Renal pelvis (tissue), 12 donors: Measurements from ENCODE around the gene TMEM126B. TPM values are rescaled to one million over a fixed set of nuclear protein-coding genes. Genes with fewer than 3 reads are reported as not detected.
"Not testable (repeated sequence)": the region's sequence is repeated elsewhere in the genome, so short reads cannot be mapped to it uniquely, and the experiment has no call there.

Experiments
- DNase-seq: peaks from one replicate; pipeline ENCODE4 v3.0.0-alpha.2; 2013
- long read RNA-seq, 16 experiments: transcript quantifications; one replicate each; lab custom pipeline, GENCODE V29; 2026
- polyA plus RNA-seq, 3 donors: library from polyadenylated mRNA; unstranded; fragments of 120-200 nt; gene quantifications; one replicate each; pipeline ENCODE4 v1.2.1, GENCODE V29; 2013; ENCODE audit not compliant: insufficient read length in 3 of 3

The TMEM126B gene
- 10 to 100 TPM; 54.3 to 61.5 (median 57.3) TPM for polyA plus RNA-seq
- long read RNA-seq, donor 1, transcript TMEM126B-201 (5 exons, 989 nt): minor isoform, 15 of 36 reads
- long read RNA-seq, donor 1, transcript TMEM126B-202 (6 exons, 1,210 nt): major isoform, 16 of 36 reads
- long read RNA-seq, donor 1, partial matches to known transcripts: 0 of 36 reads
- long read RNA-seq, donor 1, other reads (novel, unspliced or antisense): 0 of 36 reads
- long read RNA-seq, donor 2, transcript TMEM126B-201 (5 exons, 989 nt): major isoform, 20 of 42 reads
- long read RNA-seq, donor 2, transcript TMEM126B-202 (6 exons, 1,210 nt): major isoform, 20 of 42 reads
- long read RNA-seq, donor 2, partial matches to known transcripts: 0 of 42 reads
- long read RNA-seq, donor 2, other reads (novel, unspliced or antisense): 0 of 42 reads
- long read RNA-seq, donor 3, transcript TMEM126B-202 (6 exons, 1,210 nt): major isoform, 18 of 37 reads
- long read RNA-seq, donor 3, transcript TMEM126B-201 (5 exons, 989 nt): minor isoform, 17 of 37 reads
- long read RNA-seq, donor 3, partial matches to known transcripts: 0 of 37 reads
- long read RNA-seq, donor 3, other reads (novel, unspliced or antisense): 0 of 37 reads
- long read RNA-seq, donor 4, transcript TMEM126B-201 (5 exons, 989 nt): minor isoform, 17 of 40 reads
- long read RNA-seq, donor 4, transcript TMEM126B-202 (6 exons, 1,210 nt): major isoform, 20 of 40 reads
- long read RNA-seq, donor 4, partial matches to known transcripts: 0 of 40 reads
- long read RNA-seq, donor 4, other reads (novel, unspliced or antisense): 0 of 40 reads
- long read RNA-seq, donor 5, transcript TMEM126B-202 (6 exons, 1,210 nt): minor isoform, 9 of 23 reads
- long read RNA-seq, donor 5, transcript TMEM126B-201 (5 exons, 989 nt): major isoform, 11 of 23 reads
- long read RNA-seq, donor 5, partial matches to known transcripts: 0 of 23 reads
- long read RNA-seq, donor 5, other reads (novel, unspliced or antisense): 0 of 23 reads
- long read RNA-seq, donor 6, transcript TMEM126B-201 (5 exons, 989 nt): major isoform, 16 of 32 reads
- long read RNA-seq, donor 6, transcript TMEM126B-202 (6 exons, 1,210 nt): minor isoform, 7 of 32 reads
- long read RNA-seq, donor 6, partial matches to known transcripts: 5 of 32 reads
- long read RNA-seq, donor 6, other reads (novel, unspliced or antisense): 0 of 32 reads
- long read RNA-seq, donor 7, transcript TMEM126B-201 (5 exons, 989 nt): minor isoform, 13 of 38 reads
- long read RNA-seq, donor 7, transcript TMEM126B-202 (6 exons, 1,210 nt): major isoform, 23 of 38 reads
- long read RNA-seq, donor 7, partial matches to known transcripts: 0 of 38 reads
- long read RNA-seq, donor 7, other reads (novel, unspliced or antisense): 0 of 38 reads
- long read RNA-seq, donor 8, transcript TMEM126B-201 (5 exons, 989 nt): major isoform, 14 of 23 reads
- long read RNA-seq, donor 8, transcript TMEM126B-202 (6 exons, 1,210 nt): minor isoform, 6 of 23 reads
- long read RNA-seq, donor 8, partial matches to known transcripts: 0 of 23 reads
- long read RNA-seq, donor 8, other reads (novel, unspliced or antisense): 0 of 23 reads
- long read RNA-seq, donor 9, transcript TMEM126B-201 (5 exons, 989 nt): major isoform, 23 of 55 reads
- long read RNA-seq, donor 9, transcript TMEM126B-202 (6 exons, 1,210 nt): minor isoform, 21 of 55 reads
- long read RNA-seq, donor 9, partial matches to known transcripts: 6 of 55 reads
- long read RNA-seq, donor 9, other reads (novel, unspliced or antisense): 0 of 55 reads
- long read RNA-seq, donor 10, transcript TMEM126B-202 (6 exons, 1,210 nt): minor isoform, 11 of 32 reads
- long read RNA-seq, donor 10, transcript TMEM126B-201 (5 exons, 989 nt): major isoform, 15 of 32 reads
- long read RNA-seq, donor 10, partial matches to known transcripts: 0 of 32 reads
- long read RNA-seq, donor 10, other reads (novel, unspliced or antisense): 0 of 32 reads
- long read RNA-seq, donor 11, transcript TMEM126B-201 (5 exons, 989 nt): major isoform, 10 of 28 reads
- long read RNA-seq, donor 11, transcript TMEM126B-202 (6 exons, 1,210 nt): minor isoform, 8 of 28 reads
- long read RNA-seq, donor 11, partial matches to known transcripts: 8 of 28 reads
- long read RNA-seq, donor 11, other reads (novel, unspliced or antisense): 0 of 28 reads
- long read RNA-seq, donor 12, transcript TMEM126B-201 (5 exons, 989 nt): minor isoform, 12 of 37 reads
- long read RNA-seq, donor 12, transcript TMEM126B-202 (6 exons, 1,210 nt): major isoform, 16 of 37 reads
- long read RNA-seq, donor 12, partial matches to known transcripts: 6 of 37 reads
- long read RNA-seq, donor 12, other reads (novel, unspliced or antisense): 0 of 37 reads
- long read RNA-seq, donor 13, transcript TMEM126B-201 (5 exons, 989 nt): minor isoform, 8 of 31 reads
- long read RNA-seq, donor 13, transcript TMEM126B-202 (6 exons, 1,210 nt): major isoform, 17 of 31 reads
- long read RNA-seq, donor 13, partial matches to known transcripts: 0 of 31 reads
- long read RNA-seq, donor 13, other reads (novel, unspliced or antisense): 0 of 31 reads
- long read RNA-seq, donor 14: 0 reads
- long read RNA-seq, donor 15, transcript TMEM126B-201 (5 exons, 989 nt): major isoform, 24 of 41 reads
- long read RNA-seq, donor 15, transcript TMEM126B-202 (6 exons, 1,210 nt): minor isoform, 10 of 41 reads
- long read RNA-seq, donor 15, partial matches to known transcripts: 0 of 41 reads
- long read RNA-seq, donor 15, other reads (novel, unspliced or antisense): 0 of 41 reads
- long read RNA-seq, donor 16, transcript TMEM126B-201 (5 exons, 989 nt): minor isoform, 21 of 54 reads
- long read RNA-seq, donor 16, transcript TMEM126B-202 (6 exons, 1,210 nt): major isoform, 27 of 54 reads
- long read RNA-seq, donor 16, partial matches to known transcripts: 0 of 54 reads
- long read RNA-seq, donor 16, other reads (novel, unspliced or antisense): 0 of 54 reads

DNA sequence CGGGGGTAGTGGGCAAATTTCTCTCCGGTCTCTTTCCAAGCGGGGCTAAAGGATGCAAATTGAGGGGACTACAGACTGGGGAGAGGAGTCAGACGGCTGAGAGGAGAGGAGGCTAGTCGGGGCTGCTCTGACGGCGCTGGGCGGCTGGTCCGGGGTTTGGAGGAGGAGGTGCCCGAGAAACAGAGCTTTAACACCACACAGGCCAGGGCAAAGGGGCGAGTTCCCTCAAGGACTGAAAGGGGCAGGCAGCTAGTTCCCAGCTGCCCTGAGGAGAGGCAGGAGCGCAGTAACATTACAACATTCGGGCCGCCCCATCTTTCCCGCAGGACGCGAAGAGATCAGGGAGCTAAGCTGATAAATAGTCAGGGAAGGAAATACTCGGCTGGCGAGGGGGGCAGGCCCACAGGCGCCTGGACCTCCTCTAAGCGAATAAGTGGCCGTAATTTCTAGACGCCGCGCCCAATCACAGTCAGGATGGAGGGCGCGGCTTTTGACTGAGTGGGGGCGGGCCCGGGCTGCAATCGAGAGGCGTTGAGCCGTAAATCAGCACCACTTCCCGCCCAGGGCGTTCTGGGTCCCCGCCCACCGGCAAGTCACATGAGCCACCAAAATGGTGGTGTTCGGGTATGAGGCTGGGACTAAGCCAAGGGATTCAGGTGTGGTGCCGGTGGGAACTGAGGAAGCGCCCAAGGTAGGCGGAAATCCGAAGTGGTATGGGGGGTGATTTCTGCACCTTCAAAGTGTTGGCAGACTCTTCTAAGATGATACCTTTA, at the start of gene TMEM126B:
TSS of gene TMEM126B (plus strand) at position 596 of the 773 bp plus-strand sequence. CDS start at position 611, 15 bp downstream.
- DNase-seq: peak; percentile 98

GRCh38 chr11:85582111-85582510, 46.3 kb upstream of the TMEM126B start:
- DNase-seq: no peak

DNA sequence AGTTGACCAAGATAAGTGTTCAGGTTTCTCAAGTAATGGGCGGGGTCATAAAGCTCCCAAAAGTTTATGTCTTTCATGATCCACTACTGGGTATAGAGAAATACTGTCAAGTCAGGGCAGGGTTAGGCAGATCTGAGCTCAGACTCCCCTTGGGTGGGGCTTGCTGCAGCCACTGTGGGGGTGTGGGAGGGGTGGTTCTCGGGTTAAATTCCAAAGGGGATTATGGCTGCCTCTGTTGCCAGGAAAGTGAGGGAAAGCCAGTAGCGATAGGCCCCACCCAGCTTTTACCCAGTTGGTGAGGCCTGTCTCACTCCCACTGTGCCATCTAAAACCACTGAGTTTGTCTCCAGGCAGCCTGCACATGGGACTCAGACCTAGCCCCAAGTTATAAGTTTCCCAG, 39.0 kb upstream of the TMEM126B start:
- DNase-seq: no peak

DNA sequence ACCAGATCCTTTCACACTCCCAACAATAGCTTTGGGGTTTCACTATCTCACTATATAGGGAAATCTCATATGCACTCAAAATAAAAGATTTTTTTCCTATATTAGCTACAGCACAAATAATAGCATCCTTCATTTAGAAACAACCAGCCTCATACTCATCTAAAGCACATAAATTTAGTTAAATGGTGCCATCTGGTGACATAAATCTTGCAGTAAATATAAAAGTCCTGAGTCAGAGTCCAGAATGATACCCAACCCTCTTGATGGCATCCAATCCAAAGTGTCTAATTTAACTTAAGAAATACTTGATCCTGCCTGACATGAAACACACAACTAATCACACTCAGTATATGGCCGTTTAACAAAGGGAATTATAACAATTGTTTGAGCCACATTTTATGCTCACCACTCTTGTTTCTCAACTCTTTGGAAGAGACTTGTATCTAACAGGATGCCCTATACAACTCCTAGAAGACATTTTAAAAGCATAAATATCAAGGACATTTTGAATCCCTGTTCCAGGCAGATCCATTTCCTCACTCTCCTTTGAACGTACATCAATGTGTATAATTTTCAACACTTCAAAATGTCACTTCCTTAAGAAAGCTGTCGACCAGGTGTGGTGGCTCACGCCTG, 37.4 kb upstream of the TMEM126B start:
- peak; percentile 19 for DNase-seq

GRCh38 chr11:85595285-85595884, 33.0 kb upstream of the TMEM126B start:
- DNase-seq: peak; percentile 39

DNA sequence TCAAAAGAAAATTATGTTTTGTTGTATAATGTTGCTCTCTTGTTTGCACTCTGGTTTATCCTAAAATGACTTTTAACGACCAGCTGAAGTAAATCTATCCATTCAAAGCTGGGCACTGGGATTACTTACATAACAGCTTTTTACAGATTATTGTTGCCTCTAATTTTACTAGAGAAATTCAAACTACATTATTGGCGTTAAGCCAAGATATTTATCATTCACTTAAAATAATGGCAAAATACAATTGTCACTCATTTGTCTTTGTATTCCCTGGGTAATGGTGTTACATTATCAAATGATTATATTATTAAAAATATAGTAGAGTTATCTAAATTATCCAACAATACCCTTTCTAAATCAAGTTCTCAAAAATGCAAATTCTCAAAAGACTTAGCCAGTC, 31.5 kb upstream of the TMEM126B start:
- DNase-seq: no peak

GRCh38 chr11:85599083-85599482, 29.3 kb upstream of the TMEM126B start:
- DNase-seq: no peak

GRCh38 chr11:85602526-85603213, 25.7 kb upstream of the TMEM126B start:
- no peak for DNase-seq

- no peak for DNase-seq
These were observed 25.2 kb upstream of the TMEM126B start for GRCh38 chr11:85603220-85603619.

DNA sequence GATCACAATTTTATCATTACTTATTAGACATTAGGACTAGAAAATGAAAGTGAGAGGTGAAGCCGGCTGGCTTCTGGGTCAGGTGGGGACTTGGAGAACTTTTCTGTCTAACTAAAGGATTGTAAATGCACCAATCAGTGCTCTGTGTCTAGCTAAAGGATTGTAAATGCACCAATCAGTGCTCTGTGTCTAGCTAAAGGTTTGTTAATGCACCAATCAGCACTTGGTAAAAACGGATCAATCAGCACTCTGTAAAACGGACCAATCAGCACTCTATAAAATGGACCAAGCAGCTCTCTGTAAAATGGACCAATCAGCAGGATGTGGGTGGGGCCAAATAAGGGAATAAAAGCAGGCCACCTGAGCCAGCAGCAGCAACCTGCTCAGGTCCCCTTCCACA, 22.2 kb upstream of the TMEM126B start:
- not testable (repeated sequence) for DNase-seq

- DNase-seq: not testable (repeated sequence)
These were observed 19.8 kb upstream of the TMEM126B start for GRCh38 chr11:85608621-85609020.

- not testable (repeated sequence) for DNase-seq
These were observed 19.1 kb upstream of the TMEM126B start for GRCh38 chr11:85609286-85609685.

GRCh38 chr11:85611643-85612042, 16.8 kb upstream of the TMEM126B start:
- DNase-seq: not testable (repeated sequence)

GRCh38 chr11:85619499-85619898, 8.9 kb upstream of the TMEM126B start:
- DNase-seq: no peak

DNA sequence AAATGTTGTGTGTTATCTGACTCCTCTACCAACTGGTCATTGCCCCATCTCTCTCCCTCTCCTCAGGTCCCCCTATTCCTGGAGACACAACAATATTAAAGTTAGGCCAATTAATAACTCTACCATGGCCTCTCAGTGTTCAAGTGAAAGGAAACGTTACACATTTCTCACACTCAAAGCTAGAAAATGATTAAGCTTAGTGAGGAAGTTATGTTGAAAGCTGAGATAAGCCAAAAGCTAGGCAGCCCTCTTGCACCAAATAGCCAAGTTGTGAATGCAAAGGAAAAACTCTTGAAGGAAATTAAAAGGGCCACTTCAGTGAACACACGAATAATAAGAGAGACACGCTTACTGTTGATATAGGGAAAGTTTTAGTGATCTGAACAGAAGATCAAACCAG, 8.1 kb upstream of the TMEM126B start:
- DNase-seq: no peak

- DNase-seq: no peak
These were observed 1.9 kb upstream of the TMEM126B start for GRCh38 chr11:85626496-85626895.
